ENCODE measurements around the gene SFRP5. TPM values are rescaled to one million over a fixed set of nuclear protein-coding genes. Genes with fewer than 3 reads are reported as not detected.

Gene SFRP5
- total and polyA plus RNA-seq, 10 of the 15 experiments (the other 5 are each of a cell fraction or from before 2014, with no cell fraction given) = not detected

DNA sequence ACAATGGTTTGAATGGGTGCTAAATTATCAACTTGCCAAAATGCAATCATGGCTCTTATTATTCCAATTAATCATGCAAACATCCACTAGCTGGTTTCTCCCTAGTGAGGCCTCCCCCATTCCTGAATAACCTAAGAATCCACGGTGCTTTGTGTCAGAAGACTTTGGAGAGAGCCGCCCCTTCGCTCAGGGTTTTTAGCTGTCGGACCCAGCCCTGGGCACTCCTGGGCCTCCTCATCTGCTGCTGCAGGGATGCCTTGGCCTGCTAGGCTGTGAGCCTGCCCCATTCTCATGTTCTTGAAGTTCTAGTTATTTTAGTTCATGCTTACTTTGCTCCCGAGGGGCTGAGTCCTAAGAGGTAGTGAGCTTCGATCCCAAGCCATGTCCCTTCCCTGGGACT is 34.1 kb upstream of the SFRP5 start:
- POLR2A ChIA-PET = no interaction called here
- RAD21 ChIA-PET (ENCODE audit: unreplicated experiment) = no interaction called here
- Histone ChIP-seq H3K4me2 (ENCODE audit: control insufficient read depth, insufficient read depth) (no peak overlapping the region), H3K9ac (ENCODE audit: control insufficient read depth, insufficient read depth, low read length) (no peak overlapping the region), H3K9me3 (replicated peaks; ENCODE audit: control insufficient read depth, insufficient read depth, low read length) (no peaks in the 10 kb centered on the region), H3K4me1 (ENCODE audit: control insufficient read depth, insufficient read depth, low read length) (no peaks in the 10 kb centered on the region), H2AFZ (ENCODE audit: control insufficient read depth, low read depth, low read length) (no peak overlapping the region), H3K27me3 (replicated peaks in 1 of 2; ENCODE audit: control insufficient read depth in 2 of 2, insufficient read depth in 2 of 2, low read length in 1 of 2) (no peaks in the 10 kb centered on the region; a peak in 1 of 4 replicates), H3K4me3 (no peak overlapping the region), H3K27ac (ENCODE audit: control insufficient read depth, insufficient read depth) (no peak overlapping the region), H3K79me2 (ENCODE audit: control insufficient read depth, insufficient read depth, low read length) (no peaks in the 10 kb centered on the region), H3K36me3 (ENCODE audit: control insufficient read depth in 2 of 2, insufficient read depth in 2 of 2, low read length in 1 of 2) (no peaks in the 10 kb centered on the region), H4K20me1 (ENCODE audit: control insufficient read depth, insufficient read depth) (no peaks in the 10 kb centered on the region)
- BruUV-seq (replicated peaks) = no TSS peak
- SMC1A ChIA-PET (ENCODE audit: uncharacterized antibody, unreplicated experiment) = no interaction called here
- DNase-seq (ENCODE audit: low read depth, low spot score) (no peak), ATAC-seq (no peak), FAIRE-seq (no peak)
- in situ Hi-C loops (cut with MboI) (no loop called here), intact Hi-C loops (cut with micrococcal nuclease; ENCODE audit: unreplicated experiment) (no loop called here)
- 56% methylated on average over 6 of the region's 6 CpGs for WGBS (ENCODE audit: insufficient coverage, insufficient replicate concordance, low lambda C conversion rate, missing lambda C conversion rate)
- CTCF ChIA-PET = interaction anchor here (1.5 kb wide), 1 partner anchor 13 kb away, joined by 3 read pairs; no protein-coding TSS in a partner anchor
- no peak for TF ChIP-seq BACH1 (IDR thresholded peaks at IDR 0.05; ENCODE audit: borderline replicate concordance)
- no peak for TF ChIP-seq RBBP5 (conservative IDR thresholded peaks at IDR 0.05)
- TF ChIP-seq NFYB (IDR thresholded peaks at IDR 0.05; ENCODE audit: insufficient read depth, low read depth, low read length) = no peak
- TF ChIP-seq, protein P1, sequence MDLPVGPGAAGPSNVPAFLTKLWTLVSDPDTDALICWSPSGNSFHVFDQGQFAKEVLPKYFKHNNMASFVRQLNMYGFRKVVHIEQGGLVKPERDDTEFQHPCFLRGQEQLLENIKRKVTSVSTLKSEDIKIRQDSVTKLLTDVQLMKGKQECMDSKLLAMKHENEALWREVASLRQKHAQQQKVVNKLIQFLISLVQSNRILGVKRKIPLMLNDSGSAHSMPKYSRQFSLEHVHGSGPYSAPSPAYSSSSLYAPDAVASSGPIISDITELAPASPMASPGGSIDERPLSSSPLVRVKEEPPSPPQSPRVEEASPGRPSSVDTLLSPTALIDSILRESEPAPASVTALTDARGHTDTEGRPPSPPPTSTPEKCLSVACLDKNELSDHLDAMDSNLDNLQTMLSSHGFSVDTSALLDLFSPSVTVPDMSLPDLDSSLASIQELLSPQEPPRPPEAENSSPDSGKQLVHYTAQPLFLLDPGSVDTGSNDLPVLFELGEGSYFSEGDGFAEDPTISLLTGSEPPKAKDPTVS (IDR thresholded peaks at IDR 0.05; ENCODE audit: low read depth, low read length) = no peak
- TF ChIP-seq MTA3 (IDR thresholded peaks at IDR 0.05; ENCODE audit: borderline replicate concordance, low read length) = no peak
- TF ChIP-seq CREB1 (IDR thresholded peaks at IDR 0.05; ENCODE audit: low read depth) = no peak
- TF ChIP-seq RELA (IDR thresholded peaks at IDR 0.05; ENCODE audit: borderline replicate concordance, partially characterized antibody) = no peak
- no peak for TF ChIP-seq CBX5 (IDR thresholded peaks at IDR 0.05; ENCODE audit: low read depth)
- TF ChIP-seq, protein P2, sequence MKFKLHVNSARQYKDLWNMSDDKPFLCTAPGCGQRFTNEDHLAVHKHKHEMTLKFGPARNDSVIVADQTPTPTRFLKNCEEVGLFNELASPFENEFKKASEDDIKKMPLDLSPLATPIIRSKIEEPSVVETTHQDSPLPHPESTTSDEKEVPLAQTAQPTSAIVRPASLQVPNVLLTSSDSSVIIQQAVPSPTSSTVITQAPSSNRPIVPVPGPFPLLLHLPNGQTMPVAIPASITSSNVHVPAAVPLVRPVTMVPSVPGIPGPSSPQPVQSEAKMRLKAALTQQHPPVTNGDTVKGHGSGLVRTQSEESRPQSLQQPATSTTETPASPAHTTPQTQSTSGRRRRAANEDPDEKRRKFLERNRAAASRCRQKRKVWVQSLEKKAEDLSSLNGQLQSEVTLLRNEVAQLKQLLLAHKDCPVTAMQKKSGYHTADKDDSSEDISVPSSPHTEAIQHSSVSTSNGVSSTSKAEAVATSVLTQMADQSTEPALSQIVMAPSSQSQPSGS (IDR thresholded peaks at IDR 0.05; ENCODE audit: low read length) = no peak
- TF ChIP-seq JUNB (IDR thresholded peaks at IDR 0.05) = no peak
- TF ChIP-seq MYC (IDR thresholded peaks at IDR 0.05; ENCODE audit: insufficient read depth, insufficient read length, insufficient replicate concordance, low read length, severe bottlenecking) = no peak
- TF ChIP-seq, protein P3, sequence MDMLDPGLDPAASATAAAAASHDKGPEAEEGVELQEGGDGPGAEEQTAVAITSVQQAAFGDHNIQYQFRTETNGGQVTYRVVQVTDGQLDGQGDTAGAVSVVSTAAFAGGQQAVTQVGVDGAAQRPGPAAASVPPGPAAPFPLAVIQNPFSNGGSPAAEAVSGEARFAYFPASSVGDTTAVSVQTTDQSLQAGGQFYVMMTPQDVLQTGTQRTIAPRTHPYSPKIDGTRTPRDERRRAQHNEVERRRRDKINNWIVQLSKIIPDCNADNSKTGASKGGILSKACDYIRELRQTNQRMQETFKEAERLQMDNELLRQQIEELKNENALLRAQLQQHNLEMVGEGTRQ (IDR thresholded peaks at IDR 0.05; ENCODE audit: borderline replicate concordance, low read depth, low read length) = no peak
- TF ChIP-seq, protein P4, sequence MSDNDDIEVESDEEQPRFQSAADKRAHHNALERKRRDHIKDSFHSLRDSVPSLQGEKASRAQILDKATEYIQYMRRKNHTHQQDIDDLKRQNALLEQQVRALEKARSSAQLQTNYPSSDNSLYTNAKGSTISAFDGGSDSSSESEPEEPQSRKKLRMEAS (IDR thresholded peaks at IDR 0.05; ENCODE audit: low read depth, low read length) = no peak
- no peak for TF ChIP-seq SIN3A (IDR thresholded peaks at IDR 0.05; ENCODE audit: low read depth, low read length)
